B cell (primary cell): Measurements from ENCODE around the gene COL16A1. TPM values are rescaled to one million over a fixed set of nuclear protein-coding genes. Genes with fewer than 3 reads are reported as not detected.

ENCODE experiments used
- ATAC-seq: fragments of 200-7000 bp; cut with Tn5 transposase; one replicate; pipeline ENCODE4 v1.10.0; 2021; ENCODE audit warnings: low read depth, mild to moderate bottlenecking, moderate number of reproducible peaks, moderate library complexity
- CTCF ChIA-PET: fragments of 350-600 bp; sonication (Branson Sonifier 250); formaldehyde crosslinking; loops from one replicate; lab custom pipeline; 2021; ENCODE audit warnings: antibody characterized with exemption, inconsistent platforms; lab: Charles Lee
- POLR2A ChIA-PET: fragments of 350-600 bp; sonication (Branson Sonifier 250); formaldehyde crosslinking; loops from one replicate; lab custom pipeline; 2021; ENCODE audit warnings: antibody characterized with exemption; lab: Charles Lee
- DNase-seq: peaks from one replicate; pipeline ENCODE4 v3.0.0; 2013
- H2AFZ ChIP-seq: 2 replicates; pipeline ENCODE4 v1.6.1; 2012; ENCODE audit warnings: mild to moderate bottlenecking, low read depth, low read length; ENCODE audit not compliant: insufficient read depth, poor library complexity, severe bottlenecking
- H3K27ac ChIP-seq, 2 donors: 1 replicate in 1 of 2; 2 replicates in 1 of 2; pipeline ENCODE4 v1.5.1; 2012 to 2013; ENCODE audit warnings: low read length in 2 of 2, mild to moderate bottlenecking in 2 of 2, moderate library complexity in 1 of 2
- H3K27me3 ChIP-seq, 4 experiments: fragments of 200-600 bp in 1 of 4; sonication (generic) in 1 of 4; replicated peaks in 1 of 4; 1 replicate in 2 of 4; 2 replicates in 2 of 4; pipeline versions ENCODE4 v1.6.1 to v1.7.0; 2013 to 2016; ENCODE audit warnings: low read length in 3 of 4, mild to moderate bottlenecking in 2 of 4, mixed read lengths in 1 of 4, moderate library complexity in 1 of 4; ENCODE audit not compliant: insufficient read depth in 4 of 4, control insufficient read depth in 3 of 4; ENCODE audit errors: control extremely low read depth in 1 of 4
- H3K36me3 ChIP-seq, 2 experiments: replicated peaks in 1 of 2; 1 replicate in 1 of 2; 2 replicates in 1 of 2; pipeline versions ENCODE4 v1.6.1 to v1.7.1; 2013; ENCODE audit warnings: low read length in 1 of 2; ENCODE audit not compliant: insufficient read depth in 2 of 2, control insufficient read depth in 1 of 2; ENCODE audit errors: control extremely low read depth in 1 of 2, extremely low read depth in 1 of 2
- H3K4me1 ChIP-seq, 2 donors: fragments of 200-600 bp in 1 of 2; sonication (generic) in 1 of 2; 1 replicate in 1 of 2; 2 replicates in 1 of 2; pipeline versions ENCODE4 v1.5.1 to v1.6.1; 2013 to 2017; ENCODE audit warnings: low read length in 2 of 2; ENCODE audit not compliant: control insufficient read depth in 2 of 2, insufficient read depth in 2 of 2
- H3K4me2 ChIP-seq: replicated peaks from 2 replicates; pipeline ENCODE3; 2012; ENCODE audit warnings: mild to moderate bottlenecking, low read depth, low read length; ENCODE audit not compliant: poor library complexity, severe bottlenecking
- H3K4me3 ChIP-seq, 5 experiments: fragments of 200-600 bp in 1 of 5; sonication (generic) in 1 of 5; 1 replicate in 3 of 5; 2 replicates in 2 of 5; pipeline versions ENCODE4 v1.5.1 to v1.7.0; 2011 to 2016; ENCODE audit warnings: low read length in 4 of 5, mild to moderate bottlenecking in 4 of 5, low read depth in 2 of 5, control low read depth in 1 of 5, moderate library complexity in 1 of 5; ENCODE audit not compliant: insufficient read depth in 1 of 5; ENCODE audit errors: control extremely low read depth in 1 of 5, extremely low read depth in 1 of 5
- H3K79me2 ChIP-seq: fragments of 200-600 bp; sonication (generic); one replicate; pipeline ENCODE4 v1.6.0; 2016; ENCODE audit warnings: low read length; ENCODE audit not compliant: control insufficient read depth, insufficient read depth
- H3K9ac ChIP-seq: fragments of 200-600 bp; sonication (generic); 2 replicates; pipeline ENCODE4 v1.6.1; 2017; ENCODE audit warnings: mild to moderate bottlenecking, low read length, moderate library complexity
- H3K9me3 ChIP-seq, 3 donors: one replicate each; pipeline versions ENCODE4 v1.6.1 to v1.7.1; 2013; ENCODE audit warnings: low read length in 2 of 3; ENCODE audit not compliant: control insufficient read depth in 2 of 3, insufficient read depth in 1 of 3; ENCODE audit errors: control extremely low read depth in 1 of 3
- H4K20me1 ChIP-seq: 2 replicates; pipeline ENCODE4 v1.6.0; 2012; ENCODE audit warnings: mild to moderate bottlenecking, low read length; ENCODE audit not compliant: insufficient read depth, control insufficient read depth, poor library complexity, severe bottlenecking
- H3K27ac Mint-ChIP-seq: one replicate; pipeline ENCODE4 v1.8.0; 2021; ENCODE audit warnings: mixed read lengths
- H3K27me3 Mint-ChIP-seq: one replicate; pipeline ENCODE4 v1.8.0; 2021; ENCODE audit warnings: mixed read lengths
- H3K4me1 Mint-ChIP-seq: one replicate; pipeline ENCODE4 v1.8.0; 2021; ENCODE audit warnings: mixed read lengths
- H3K4me3 Mint-ChIP-seq: one replicate; pipeline ENCODE4 v1.8.0; 2021; ENCODE audit warnings: mixed read lengths
- H3K9me3 Mint-ChIP-seq: one replicate; pipeline ENCODE4 v1.8.0; 2022; ENCODE audit warnings: mixed read lengths; ENCODE audit not compliant: insufficient read depth
- CTCF ChIP-seq: fragments of 200-600 bp; IDR thresholded peaks from one replicate; pipeline ENCODE4 v1.8.0; 2022; ENCODE audit warnings: antibody characterized with exemption, mild to moderate bottlenecking
- EZH2 ChIP-seq: IDR thresholded peaks from 2 replicates; pipeline ENCODE4 v1.6.1; 2012; ENCODE audit warnings: borderline replicate concordance, low read depth, mild to moderate bottlenecking, moderate library complexity, low read length; ENCODE audit not compliant: insufficient read depth, poor library complexity, severe bottlenecking
- WGBS: methylation state at CpG from one replicate; pipeline ENCODE4 v1.1.5; 2013; ENCODE audit warnings: missing lambda C conversion rate; ENCODE audit not compliant: insufficient coverage; 5-methylcytosine and 5-hydroxymethylcytosine counted together
- intact Hi-C: fragments of 100-400 bp; cut with micrococcal nuclease; formaldehyde crosslinking; loops from one replicate; pipeline ENCODE4 v1.10.0; 2022
- polyA plus RNA-seq: library from polyadenylated mRNA; depleted of rRNA; stranded (reverse); fragments of >200 nt; gene quantifications from 2 replicates; pipeline ENCODE4 v1.2.3, GENCODE V29; 2012
- total RNA-seq, 2 donors: library from RNA; stranded (reverse); fragments of 120-200 nt in 1 of 2; gene quantifications; 1 replicate in 1 of 2; 2 replicates in 1 of 2; pipeline versions ENCODE4 v1.2.3 to v1.2.4, GENCODE V29; 2013 to 2022

The COL16A1 gene
- total and polyA plus RNA-seq, 2 donors (not counting 1 experiment from before 2014, with no cell fraction given): 0.07 TPM; not detected in 1

GRCh38 chr1:31627301-31627929 lies 76.4 kb downstream of the COL16A1 start:
- Histone ChIP-seq H3K9ac (no peak overlapping the region), H4K20me1 (no peaks in the 10 kb centered on the region), H3K4me2 (no peak overlapping the region), H3K79me2 (no peaks in the 10 kb centered on the region), H3K9me3 (no peaks in the 10 kb centered on the region), H3K27me3 (no peaks in the 10 kb centered on the region), H2AFZ (no peak overlapping the region), H3K4me1 (no peaks in the 10 kb centered on the region), H3K27ac (no peak overlapping the region), H3K4me3 (no peak overlapping the region), H3K36me3 (peaks cover 0 to 45% of the 10 kb centered on the region in 2 experiments)
- no peak for TF ChIP-seq CTCF
- TF ChIP-seq EZH2: no peak
- Mint-ChIP-seq H3K27ac (no peak overlapping the region), H3K4me1 (peaks cover 2% of the 10 kb centered on the region), H3K27me3 (no peaks in the 10 kb centered on the region), H3K9me3 (no peaks in the 10 kb centered on the region), H3K4me3 (no peak overlapping the region)
- CTCF ChIA-PET: interaction anchor here (0.6 to 1.5 kb wide), 3 partner anchors 8 to 459 kb away, joined by 3 to 4 read pairs (median 3); no protein-coding TSS in a partner anchor
- intact Hi-C loops: no loop called here
- 98% methylated on average over 9 of the region's 13 CpGs for WGBS
- ATAC-seq (no peak), DNase-seq (no peak)
- POLR2A ChIA-PET: no interaction called here
